H1 (cell line): ENCODE data around the gene MAGEB5.
"Not testable (repeated sequence)": the region's sequence is repeated elsewhere in the genome, so short reads cannot be mapped to it uniquely, and the experiment has no call there.

Experiments used
- CTCF ChIP-seq, 3 experiments: IDR thresholded peaks; 1 replicate in 2 of 3; 2 replicates in 1 of 3; pipeline versions ENCODE4 v1.5.1 to v1.6.1; 2011; ENCODE audit warnings: low read length in 3 of 3, mild to moderate bottlenecking in 3 of 3, inconsistent platforms in 2 of 3, low read depth in 1 of 3, moderate library complexity in 1 of 3; ENCODE audit not compliant: insufficient read depth in 1 of 3; ENCODE audit errors: control extremely low read depth in 1 of 3
- EP300 ChIP-seq, 2 experiments: IDR thresholded peaks; 1 replicate in 1 of 2; 2 replicates in 1 of 2; pipeline ENCODE4 v1.6.1; 2011 to 2012; ENCODE audit warnings: low read depth in 2 of 2, low read length in 2 of 2, mild to moderate bottlenecking in 2 of 2, borderline replicate concordance in 1 of 2, inconsistent platforms in 1 of 2, moderate library complexity in 1 of 2

GRCh38 chrX:26204717-26205116 lies 11.3 kb upstream of the MAGEB5 start:
- TF ChIP-seq CTCF (IDR thresholded peaks at IDR 0.05; ENCODE audit: control extremely low read depth in 1 of 3, insufficient read depth in 1 of 3, low read depth in 1 of 3, low read length in 3 of 3); EP300 (IDR thresholded peaks at IDR 0.05; ENCODE audit: borderline replicate concordance in 1 of 2, low read depth in 2 of 2, low read length in 2 of 2): not testable (repeated sequence)
